ENCODE results near the gene NEK6. TPM values are rescaled to one million over a fixed set of nuclear protein-coding genes. Genes with fewer than 3 reads are reported as not detected.

The NEK6 gene
- polyA plus RNA-seq, 1 donor, result 27.2 TPM

GRCh38 chr9:124398191-124398935, 140.6 kb downstream of the NEK6 start:
- no peak for DNase-seq

GRCh38 chr9:124399323-124399967, 141.7 kb downstream of the NEK6 start:
- no peak for DNase-seq

GRCh38 chr9:124399968-124400940, 142.5 kb downstream of the NEK6 start:
- DNase-seq, result no peak

Other genes with a start within 250 kb of the NEK6 start
- 0.28 TPM for gene LHX2, start 246.2 kb upstream of the NEK6 start, polyA plus RNA-seq (ENCODE audit: insufficient read length)
- 201 TPM for gene PSMB7, start 157.5 kb downstream of the NEK6 start, polyA plus RNA-seq (ENCODE audit: insufficient read length)
- 0.10 TPM for gene ADGRD2, start 192.5 kb downstream of the NEK6 start, polyA plus RNA-seq (ENCODE audit: insufficient read length)
- not detected for gene NR5A1, start 249.4 kb downstream of the NEK6 start, polyA plus RNA-seq (ENCODE audit: insufficient read length)